SHP77 treated with DMSO at 0.1 percent for 48 hours (cell line): ENCODE measurements around the gene FOXP1.

Source experiments
- DNase-seq: peaks from one replicate; lab custom pipeline; 2025; lab: John Stamatoyannopoulos, UW

Gene FOXP1

DNA sequence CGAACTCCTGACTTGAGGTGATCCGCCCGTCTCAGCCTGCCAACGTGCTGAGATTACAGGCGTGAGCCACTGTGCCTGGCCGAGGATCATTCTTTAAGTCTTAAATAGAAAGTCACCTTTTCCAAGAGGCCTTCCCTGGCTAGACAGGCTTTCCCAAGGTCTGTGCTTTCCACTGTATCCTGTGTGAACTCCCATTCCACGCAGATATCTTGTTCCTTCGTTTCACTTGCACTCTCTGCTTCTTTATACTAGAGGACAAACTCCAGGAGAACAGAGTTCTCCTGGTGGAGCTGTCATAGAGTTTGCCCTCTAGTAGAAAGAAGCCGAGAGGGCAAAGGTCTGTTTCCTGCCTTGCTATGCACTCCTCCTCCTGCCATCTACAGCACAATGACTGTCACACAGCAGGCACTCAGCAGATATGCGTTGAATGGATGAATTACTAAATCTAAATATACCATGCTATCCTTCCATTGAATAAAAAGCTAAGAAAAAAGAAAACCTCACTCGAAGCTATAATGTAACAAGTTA lies 211.2 kb downstream of the FOXP1 start:
- no peak for DNase-seq

- DNase-seq: no peak
Observed at GRCh38 chr3:71371282-71371681, 212.2 kb downstream of the FOXP1 start.

DNA sequence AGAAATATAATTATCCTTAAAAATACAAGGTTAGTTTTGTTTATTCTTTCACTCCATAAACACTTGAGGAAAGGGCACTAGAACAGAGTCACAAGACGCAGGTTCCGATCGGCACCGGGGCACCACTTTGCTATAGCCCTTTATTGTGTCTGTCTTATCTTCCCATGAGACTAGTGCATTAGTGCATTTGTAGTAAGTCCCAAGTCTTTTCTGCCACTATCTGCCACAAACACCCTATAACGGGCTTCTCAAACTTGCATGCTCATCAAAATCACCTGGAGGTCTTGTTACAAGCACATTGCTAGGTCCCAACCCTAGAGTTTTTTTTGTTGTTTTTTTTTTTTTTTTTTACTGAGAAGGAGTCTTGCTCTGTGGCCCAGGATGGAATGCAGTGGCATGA lies 213.1 kb downstream of the FOXP1 start:
- no peak for DNase-seq

DNA sequence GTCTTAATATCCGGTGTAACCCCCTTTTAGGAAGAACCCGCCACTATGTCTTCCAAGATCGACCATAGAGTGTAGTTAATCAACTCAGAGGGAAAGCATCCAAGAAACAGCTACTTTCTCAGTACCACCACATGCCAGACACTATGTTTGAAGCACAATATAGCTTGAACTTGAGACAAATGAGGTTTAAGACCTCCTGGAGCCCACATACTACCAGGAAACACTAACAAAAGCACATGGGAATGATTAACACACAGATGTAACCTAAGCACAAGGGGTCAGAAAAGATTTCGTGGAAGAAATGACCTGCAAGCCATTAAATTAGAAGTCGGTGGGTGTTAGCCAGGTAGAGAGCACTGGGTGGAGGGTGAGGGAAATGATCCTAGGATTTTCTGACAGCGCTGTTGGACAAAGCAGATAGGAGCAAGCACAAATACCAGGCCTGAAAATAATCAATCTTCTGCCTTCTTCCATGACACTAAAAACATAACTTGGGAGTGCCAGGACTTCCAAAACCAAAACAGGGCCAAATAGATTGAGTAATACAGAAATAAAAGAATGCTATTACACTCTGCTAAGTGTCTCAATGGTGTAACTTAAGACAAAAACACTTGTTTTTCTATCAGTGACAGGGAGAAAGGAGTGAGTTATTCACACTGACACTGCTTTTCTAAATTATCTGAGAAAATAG lies 213.7 kb downstream of the FOXP1 start:
- no peak for DNase-seq

- no peak for DNase-seq
Observed at GRCh38 chr3:71366988-71367604, 216.4 kb downstream of the FOXP1 start.

- no peak for DNase-seq
Observed at GRCh38 chr3:71361334-71361890, 222.1 kb downstream of the FOXP1 start.

GRCh38 chr3:71360764-71361163 lies 222.8 kb downstream of the FOXP1 start:
- no peak for DNase-seq

GRCh38 chr3:71360180-71360579 lies 223.3 kb downstream of the FOXP1 start:
- DNase-seq: no peak

DNA sequence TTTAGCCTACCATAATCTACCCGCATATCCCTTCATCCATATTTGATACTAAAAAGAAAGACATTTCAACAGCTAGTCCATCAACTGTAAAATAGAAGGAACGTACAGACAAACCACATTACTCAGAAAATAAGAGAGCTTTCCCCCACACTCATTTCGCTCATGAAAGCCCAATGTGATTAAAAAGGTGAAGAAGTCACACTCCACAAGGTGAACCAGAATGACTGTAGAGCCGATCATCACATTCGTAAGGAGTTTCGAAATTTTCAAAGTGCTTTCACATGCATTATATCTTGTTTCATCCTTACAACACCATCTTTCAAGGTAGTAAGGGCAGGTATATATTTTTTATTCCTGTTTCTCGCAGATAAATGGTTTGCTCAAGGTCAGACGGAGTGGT lies 225.3 kb downstream of the FOXP1 start:
- no peak for DNase-seq

DNA sequence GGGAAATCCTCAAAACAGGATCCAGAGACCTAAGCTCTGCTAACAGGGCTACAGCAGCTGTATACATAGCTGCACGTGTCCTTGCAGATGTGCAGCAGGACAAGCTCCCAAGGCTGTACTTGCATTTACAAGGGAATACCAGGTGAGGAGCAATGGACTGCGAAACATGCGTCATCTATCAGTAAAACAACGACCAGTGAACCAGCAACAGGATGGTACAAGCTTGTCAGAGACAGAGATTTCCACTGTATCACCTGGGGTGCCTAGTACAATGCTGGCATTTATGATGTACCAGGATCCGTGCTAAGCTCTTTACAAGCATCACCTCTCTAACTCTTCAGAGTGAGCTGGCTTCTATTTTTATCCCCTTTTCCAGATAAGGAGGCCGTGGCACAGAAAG lies 227.3 kb downstream of the FOXP1 start:
- DNase-seq: no peak

- no peak for DNase-seq
Observed at GRCh38 chr3:71355862-71356261, 227.7 kb downstream of the FOXP1 start.

GRCh38 chr3:71355037-71355436 lies 228.5 kb downstream of the FOXP1 start:
- DNase-seq: no peak

GRCh38 chr3:71351403-71352149 lies 232.0 kb downstream of the FOXP1 start:
- no peak for DNase-seq

DNA sequence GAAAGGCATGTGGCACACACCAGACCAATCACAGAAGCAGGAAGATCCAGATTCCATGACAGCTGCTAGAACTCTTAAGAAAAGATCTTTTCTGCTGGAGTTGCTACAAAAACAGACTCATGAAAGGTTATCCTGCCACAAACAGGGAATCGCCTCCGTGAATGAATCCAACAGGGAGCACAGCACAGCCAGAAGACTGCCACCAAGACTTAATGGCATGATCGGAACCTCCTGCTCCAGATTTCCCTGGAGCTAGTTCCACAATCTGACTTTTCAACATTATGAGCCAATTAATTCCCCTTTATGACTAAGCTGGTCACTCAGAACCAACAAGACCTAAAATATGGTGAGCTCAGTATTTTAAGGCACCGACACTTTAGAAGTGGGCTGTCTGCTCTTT lies 232.5 kb downstream of the FOXP1 start:
- no peak for DNase-seq

- no peak for DNase-seq
Observed at GRCh38 chr3:71348831-71349230, 234.7 kb downstream of the FOXP1 start.

GRCh38 chr3:71348001-71348632 lies 235.4 kb downstream of the FOXP1 start:
- no peak for DNase-seq

GRCh38 chr3:71346061-71346460 lies 237.5 kb downstream of the FOXP1 start:
- DNase-seq: no peak

- DNase-seq: no peak
Observed at GRCh38 chr3:71345429-71346040, 238.0 kb downstream of the FOXP1 start.

- DNase-seq: no peak
Observed at GRCh38 chr3:71341721-71342120, 241.8 kb downstream of the FOXP1 start.

- DNase-seq: no peak
Observed at GRCh38 chr3:71339049-71339448, 244.5 kb downstream of the FOXP1 start.

- no peak for DNase-seq
Observed at GRCh38 chr3:71332813-71333212, 250.7 kb downstream of the FOXP1 start.

- DNase-seq: no peak
Observed at GRCh38 chr3:71330909-71331308, 252.6 kb downstream of the FOXP1 start.
